Muscle layer of colon (tissue), 2 donors: Measurements from ENCODE around the gene ASB1.
"Not testable (repeated sequence)": the region's sequence is repeated elsewhere in the genome, so short reads cannot be mapped to it uniquely, and the experiment has no call there.

Source experiments
- H3K27ac ChIP-seq: one replicate; pipeline ENCODE4 v1.7.0; 2013; ENCODE audit warnings: low read depth, mild to moderate bottlenecking, low read length, moderate library complexity
- H3K27me3 ChIP-seq, 2 donors: one replicate each; pipeline ENCODE4 v1.7.0; 2013; ENCODE audit warnings: low read length in 2 of 2, mild to moderate bottlenecking in 2 of 2; ENCODE audit not compliant: insufficient read depth in 2 of 2, control insufficient read depth in 1 of 2
- H3K36me3 ChIP-seq: one replicate; pipeline ENCODE4 v1.7.0; 2013; ENCODE audit warnings: mild to moderate bottlenecking, low read length; ENCODE audit not compliant: insufficient read depth
- H3K4me1 ChIP-seq: one replicate; pipeline ENCODE4 v1.7.0; 2013; ENCODE audit warnings: mild to moderate bottlenecking, low read length; ENCODE audit not compliant: insufficient read depth
- H3K4me3 ChIP-seq, 2 donors: one replicate each; pipeline ENCODE4 v1.7.0; 2013; ENCODE audit warnings: low read length in 2 of 2, low read depth in 1 of 2, mild to moderate bottlenecking in 1 of 2, moderate library complexity in 1 of 2
- H3K9ac ChIP-seq: one replicate; pipeline ENCODE4 v1.7.0; 2013; ENCODE audit warnings: low read length
- H3K9me3 ChIP-seq: one replicate; pipeline ENCODE4 v1.7.0; 2013; ENCODE audit warnings: mild to moderate bottlenecking, low read length
- donor health status: abdominal sarcoma.
- donor health status: Adenocarcinoma of cecum.

ASB1 gene

GRCh38 chr2:238388794-238389193 is 37.9 kb upstream of the ASB1 start:
- no peak overlapping the region for H3K27ac ChIP-seq
- peaks cover 5% of the 10 kb centered on the region for H3K4me1 ChIP-seq
- no peaks in the 10 kb centered on the region for H3K36me3 ChIP-seq
- H3K4me3 ChIP-seq, result no peak overlapping the region
- no peak overlapping the region for H3K9ac ChIP-seq
- no peaks in the 10 kb centered on the region for H3K9me3 ChIP-seq
- H3K27me3 ChIP-seq, result no peaks in the 10 kb centered on the region

- Histone ChIP-seq H3K4me1 (peaks cover 5% of the 10 kb centered on the region), H3K9me3 (no peaks in the 10 kb centered on the region), H3K27me3 (no peaks in the 10 kb centered on the region), H3K36me3 (no peaks in the 10 kb centered on the region), H3K27ac (no peak overlapping the region), H3K9ac (no peak overlapping the region), H3K4me3 (no peak overlapping the region)
Measured at GRCh38 chr2:238389988-238390589, 36.6 kb upstream of the ASB1 start.

GRCh38 chr2:238391042-238391689 is 35.6 kb upstream of the ASB1 start:
- H3K27ac ChIP-seq, result no peak overlapping the region

DNA sequence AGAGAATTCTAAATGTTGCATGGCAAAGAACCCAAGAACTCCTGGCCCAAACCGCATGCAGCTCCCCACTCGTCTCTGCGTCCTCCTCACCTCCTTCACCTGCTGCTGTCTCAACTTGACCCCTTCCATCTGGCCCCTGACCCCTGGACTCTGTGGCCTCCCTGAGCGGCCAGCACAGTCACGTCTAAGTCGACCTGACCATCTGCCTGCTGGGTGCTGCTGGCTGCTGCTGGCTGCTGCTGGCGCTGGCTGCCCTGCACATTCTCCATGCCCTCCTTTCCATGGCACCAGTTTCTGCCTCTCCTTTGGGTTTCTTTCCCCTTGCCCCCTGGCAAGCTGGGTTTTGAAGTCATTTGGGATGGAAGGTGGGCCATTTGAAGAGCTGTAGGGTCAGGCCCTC is 30.1 kb upstream of the ASB1 start:
- no peaks in the 10 kb centered on the region for H3K9me3 ChIP-seq
- no peak overlapping the region for H3K9ac ChIP-seq
- H3K27ac ChIP-seq, result no peak overlapping the region
- H3K27me3 ChIP-seq, result no peaks in the 10 kb centered on the region
- H3K4me3 ChIP-seq, result no peak overlapping the region
- H3K36me3 ChIP-seq, result no peaks in the 10 kb centered on the region
- no peaks in the 10 kb centered on the region for H3K4me1 ChIP-seq

More at GRCh38 chr2:238391042-238391689, 35.6 kb upstream of the ASB1 start:
- no peak overlapping the region for H3K4me3 ChIP-seq
- H3K9me3 ChIP-seq, result no peaks in the 10 kb centered on the region
- no peaks in the 10 kb centered on the region for H3K27me3 ChIP-seq
- peaks cover 5% of the 10 kb centered on the region for H3K4me1 ChIP-seq
- H3K9ac ChIP-seq, result no peak overlapping the region
- H3K36me3 ChIP-seq, result no peaks in the 10 kb centered on the region

DNA sequence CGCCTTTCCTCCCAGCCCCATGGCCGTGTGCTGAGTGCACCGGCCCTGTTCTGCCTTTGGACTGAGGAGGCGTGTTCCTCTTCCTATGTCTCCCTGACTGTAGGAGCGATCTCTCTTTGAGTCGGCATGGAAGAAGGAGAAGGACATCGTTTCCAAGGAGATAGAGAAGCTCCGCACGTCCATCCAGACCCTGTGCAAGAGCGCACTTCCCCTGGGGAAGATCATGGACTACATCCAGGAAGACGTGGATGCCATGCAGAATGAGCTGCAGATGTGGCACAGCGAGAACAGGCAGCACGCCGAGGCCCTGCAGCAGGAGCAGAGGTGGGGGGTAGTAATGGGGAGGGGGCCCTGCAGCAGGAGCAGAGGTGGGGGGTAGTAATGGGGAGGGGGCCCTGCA is 29.4 kb upstream of the ASB1 start:
- no peak overlapping the region for H3K4me3 ChIP-seq
- no peaks in the 10 kb centered on the region for H3K9me3 ChIP-seq
- H3K27ac ChIP-seq, result no peak overlapping the region
- no peaks in the 10 kb centered on the region for H3K27me3 ChIP-seq
- no peaks in the 10 kb centered on the region for H3K4me1 ChIP-seq
- no peaks in the 10 kb centered on the region for H3K36me3 ChIP-seq
- no peak overlapping the region for H3K9ac ChIP-seq

DNA sequence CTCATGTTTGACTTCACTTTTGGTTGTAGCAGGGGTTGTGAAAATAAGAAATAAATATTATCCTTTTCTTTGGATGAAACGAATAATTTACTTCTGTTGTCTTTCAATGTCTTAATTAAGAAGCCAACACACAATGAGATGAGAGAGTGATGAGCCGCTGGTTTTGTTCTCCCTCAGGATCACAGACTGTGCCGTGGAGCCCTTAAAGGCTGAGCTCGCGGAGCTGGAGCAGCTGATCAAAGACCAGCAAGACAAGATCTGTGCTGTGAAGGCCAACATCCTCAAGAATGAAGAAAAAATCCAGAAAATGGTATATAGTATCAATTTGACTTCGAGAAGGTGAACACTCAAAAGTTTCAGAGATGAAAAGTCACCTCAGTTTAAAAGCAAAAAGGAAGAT is 28.1 kb upstream of the ASB1 start:
- Histone ChIP-seq H3K4me3 (no peak overlapping the region), H3K9ac (no peak overlapping the region), H3K36me3 (no peaks in the 10 kb centered on the region), H3K9me3 (no peaks in the 10 kb centered on the region), H3K27ac (no peak overlapping the region), H3K27me3 (no peaks in the 10 kb centered on the region), H3K4me1 (no peaks in the 10 kb centered on the region)

DNA sequence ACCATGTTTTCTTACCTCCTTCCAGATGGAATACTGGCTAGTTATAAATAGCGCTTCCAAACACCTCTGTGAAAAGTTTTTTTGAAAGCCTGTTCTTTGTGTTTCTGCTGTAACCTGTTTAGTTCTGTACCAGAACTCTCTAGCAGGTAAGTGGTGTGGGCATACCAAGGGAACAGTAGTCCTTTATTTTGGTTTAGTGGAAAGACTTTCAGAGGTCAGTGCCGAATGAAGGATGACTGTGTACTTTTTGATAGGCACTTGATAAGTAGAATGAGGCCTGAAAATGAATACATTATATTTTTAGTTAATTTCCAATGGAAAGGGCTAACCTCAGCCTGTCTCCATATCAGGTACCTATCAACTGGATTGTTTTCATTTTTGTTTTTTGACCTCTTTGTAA is 27.6 kb upstream of the ASB1 start:
- no peak overlapping the region for H3K9ac ChIP-seq
- H3K27me3 ChIP-seq, result no peaks in the 10 kb centered on the region
- H3K9me3 ChIP-seq, result no peaks in the 10 kb centered on the region
- no peaks in the 10 kb centered on the region for H3K4me1 ChIP-seq
- no peak overlapping the region for H3K4me3 ChIP-seq
- H3K36me3 ChIP-seq, result no peaks in the 10 kb centered on the region
- no peak overlapping the region for H3K27ac ChIP-seq

- Histone ChIP-seq H3K27ac (no peak overlapping the region), H3K4me3 (no peak overlapping the region), H3K36me3 (no peaks in the 10 kb centered on the region), H3K27me3 (no peaks in the 10 kb centered on the region), H3K9ac (no peak overlapping the region), H3K9me3 (no peaks in the 10 kb centered on the region), H3K4me1 (no peaks in the 10 kb centered on the region)
Measured at GRCh38 chr2:238401551-238401950, 25.2 kb upstream of the ASB1 start.

- Histone ChIP-seq H3K36me3 (no peaks in the 10 kb centered on the region), H3K27ac (no peak overlapping the region), H3K27me3 (no peaks in the 10 kb centered on the region), H3K4me1 (no peaks in the 10 kb centered on the region), H3K9ac (no peak overlapping the region), H3K9me3 (no peaks in the 10 kb centered on the region), H3K4me3 (no peak overlapping the region)
Measured at GRCh38 chr2:238403632-238404405, 22.9 kb upstream of the ASB1 start.

GRCh38 chr2:238404406-238405216 is 22.1 kb upstream of the ASB1 start:
- no peak overlapping the region for H3K9ac ChIP-seq
- H3K9me3 ChIP-seq, result no peaks in the 10 kb centered on the region
- no peaks in the 10 kb centered on the region for H3K36me3 ChIP-seq
- no peak overlapping the region for H3K27ac ChIP-seq
- no peak overlapping the region for H3K4me3 ChIP-seq
- H3K27me3 ChIP-seq, result no peaks in the 10 kb centered on the region
- H3K4me1 ChIP-seq, result no peaks in the 10 kb centered on the region

DNA sequence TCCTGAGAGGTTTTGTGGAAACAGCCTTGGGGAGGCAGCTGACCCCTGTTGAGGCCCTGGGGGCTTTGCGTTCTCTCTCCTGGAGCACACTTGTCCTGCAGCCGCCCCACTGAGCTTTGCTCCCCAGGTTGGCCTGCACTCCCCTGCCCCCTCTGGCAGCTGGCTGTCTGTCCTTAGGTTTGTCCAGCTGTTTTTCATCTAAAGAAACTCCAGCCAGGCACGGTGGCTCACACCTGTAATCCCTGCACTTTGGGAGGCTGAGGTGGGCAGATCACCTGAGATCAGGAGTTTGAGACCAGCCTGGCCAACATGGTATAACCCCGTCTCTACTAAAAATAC is 21.5 kb upstream of the ASB1 start:
- not testable (repeated sequence) for H3K4me3 ChIP-seq, H3K9me3 ChIP-seq, H3K27ac ChIP-seq, H3K4me1 ChIP-seq, H3K9ac ChIP-seq, H3K36me3 ChIP-seq, H3K27me3 ChIP-seq
